ENCODE measurements around the gene JAK3.
"Not testable (repeated sequence)": the region's sequence is repeated elsewhere in the genome, so short reads cannot be mapped to it uniquely, and the experiment has no call there.

JAK3 gene

GRCh38 chr19:17847538-17848366, at the start of gene JAK3:
JAK3 (minus strand) TSS chr19:17847982; CDS start chr19:17844417, 3,565 bp downstream.
- DNase-seq, result peak in 1 of 3 experiments; percentile 10

GRCh38 chr19:17893766-17894165, 46.0 kb upstream of the JAK3 start:
- no peak for DNase-seq

- DNase-seq, result no peak
These were observed 41.9 kb upstream of the JAK3 start for GRCh38 chr19:17889609-17890214.

GRCh38 chr19:17888260-17888659, 40.5 kb upstream of the JAK3 start:
- no peak for DNase-seq

- DNase-seq, result not testable (repeated sequence)
These were observed 39.4 kb upstream of the JAK3 start for GRCh38 chr19:17887221-17887620.

GRCh38 chr19:17886515-17886914, 38.7 kb upstream of the JAK3 start:
- no peak for DNase-seq

- no peak for DNase-seq
These were observed 36.0 kb upstream of the JAK3 start for GRCh38 chr19:17883627-17884410.

- DNase-seq, result no peak
These were observed 33.9 kb upstream of the JAK3 start for GRCh38 chr19:17881701-17882100.

GRCh38 chr19:17879466-17879865, 31.7 kb upstream of the JAK3 start:
- DNase-seq, result no peak

- DNase-seq, result no peak
These were observed 29.9 kb upstream of the JAK3 start for GRCh38 chr19:17877696-17878095.

GRCh38 chr19:17874758-17875135, 27.0 kb upstream of the JAK3 start:
- DNase-seq, result no peak

GRCh38 chr19:17873786-17874757, 26.3 kb upstream of the JAK3 start:
- peak in 2 of 3 experiments; percentile 21 to 33 for DNase-seq

- no peak for DNase-seq
These were observed 24.6 kb upstream of the JAK3 start for GRCh38 chr19:17872251-17873001.

GRCh38 chr19:17871878-17872250, 24.1 kb upstream of the JAK3 start, which contains the start of gene SLC5A5:
SLC5A5 (plus strand) TSS chr19:17871945; CDS start chr19:17872320, 375 bp downstream.
- DNase-seq, result no peak

- no peak for DNase-seq
These were observed 23.5 kb upstream of the JAK3 start for GRCh38 chr19:17871032-17871877.

GRCh38 chr19:17869114-17869608, 21.4 kb upstream of the JAK3 start:
- DNase-seq, result no peak

- DNase-seq, result no peak
These were observed 20.9 kb upstream of the JAK3 start for GRCh38 chr19:17868669-17869068.

- no peak for DNase-seq
These were observed 19.2 kb upstream of the JAK3 start for GRCh38 chr19:17866964-17867486.

GRCh38 chr19:17866312-17866963, 18.7 kb upstream of the JAK3 start:
- DNase-seq, result no peak
